Ascending aorta (tissue), 2 donors: ENCODE measurements around the gene AGAP1. TPM values are rescaled to one million over a fixed set of nuclear protein-coding genes. Genes with fewer than 3 reads are reported as not detected.

Experiments
- DNase-seq, 2 donors: peaks; one replicate each; pipeline ENCODE4 v3.0.0-alpha.2; 2019; ENCODE audit warnings: low spot score in 2 of 2
- H3K27ac ChIP-seq, 2 donors: fragments of 200-600 bp; sonication (generic); one replicate each; pipeline ENCODE4 v1.5.1; 2016 to 2017; ENCODE audit warnings: mild to moderate bottlenecking in 1 of 2
- H3K27me3 ChIP-seq: fragments of 200-600 bp; sonication (generic); one replicate; pipeline ENCODE4 v1.5.1; 2017
- H3K36me3 ChIP-seq, 2 donors: fragments of 200-600 bp; sonication (generic); one replicate each; pipeline ENCODE4 v1.5.1; 2016
- H3K4me1 ChIP-seq, 2 donors: fragments of 200-600 bp; sonication (generic); one replicate each; pipeline ENCODE4 v1.5.1; 2016 to 2017; ENCODE audit warnings: mild to moderate bottlenecking in 1 of 2
- H3K4me3 ChIP-seq, 2 donors: fragments of 200-600 bp; sonication (generic); one replicate each; pipeline ENCODE4 v1.5.1; 2016 to 2017; ENCODE audit warnings: mild to moderate bottlenecking in 1 of 2
- H3K9me3 ChIP-seq, 2 donors: fragments of 200-600 bp; sonication (generic); one replicate each; pipeline ENCODE4 v1.5.1; 2016
- intact Hi-C: fragments of 100-400 bp; cut with DNase I; formaldehyde crosslinking; loops from one replicate; pipeline ENCODE4 v1.15.1; 2023
- total RNA-seq: library from RNA; depleted of rRNA; stranded (reverse); fragments of >200 nt; gene quantifications from one replicate; pipeline ENCODE4 v1.1.0, GENCODE V29; 2016
- TF ChIP-seq, protein P1 (sequence below), 3 experiments: fragments of 200-600 bp in 2 of 3; fragments of 450-650 bp in 1 of 3; sonication (generic) in 2 of 3; IDR thresholded peaks; one replicate each; pipeline ENCODE4 v1.5.1; 2016 to 2019; ENCODE audit warnings: antibody characterized with exemption in 3 of 3, mild to moderate bottlenecking in 1 of 3, moderate library complexity in 1 of 3

Gene AGAP1
- total RNA-seq, 1 donor from 2014 or later: 19.7 TPM

- Histone ChIP-seq H3K27ac (peak overlapping the region; percentile 55 to 72), H3K4me1 (peaks cover 4 to 23% of the 10 kb centered on the region in 2 donors)
These were observed 146.0 kb downstream of the AGAP1 start for GRCh38 chr2:235639885-235640284.

GRCh38 chr2:235640377-235640776, 146.5 kb downstream of the AGAP1 start:
- peaks cover 4 to 23% of the 10 kb centered on the region in 2 donors for H3K4me1 ChIP-seq
- H3K27me3 ChIP-seq: no peaks in the 10 kb centered on the region
- TF ChIP-seq, protein P1, sequence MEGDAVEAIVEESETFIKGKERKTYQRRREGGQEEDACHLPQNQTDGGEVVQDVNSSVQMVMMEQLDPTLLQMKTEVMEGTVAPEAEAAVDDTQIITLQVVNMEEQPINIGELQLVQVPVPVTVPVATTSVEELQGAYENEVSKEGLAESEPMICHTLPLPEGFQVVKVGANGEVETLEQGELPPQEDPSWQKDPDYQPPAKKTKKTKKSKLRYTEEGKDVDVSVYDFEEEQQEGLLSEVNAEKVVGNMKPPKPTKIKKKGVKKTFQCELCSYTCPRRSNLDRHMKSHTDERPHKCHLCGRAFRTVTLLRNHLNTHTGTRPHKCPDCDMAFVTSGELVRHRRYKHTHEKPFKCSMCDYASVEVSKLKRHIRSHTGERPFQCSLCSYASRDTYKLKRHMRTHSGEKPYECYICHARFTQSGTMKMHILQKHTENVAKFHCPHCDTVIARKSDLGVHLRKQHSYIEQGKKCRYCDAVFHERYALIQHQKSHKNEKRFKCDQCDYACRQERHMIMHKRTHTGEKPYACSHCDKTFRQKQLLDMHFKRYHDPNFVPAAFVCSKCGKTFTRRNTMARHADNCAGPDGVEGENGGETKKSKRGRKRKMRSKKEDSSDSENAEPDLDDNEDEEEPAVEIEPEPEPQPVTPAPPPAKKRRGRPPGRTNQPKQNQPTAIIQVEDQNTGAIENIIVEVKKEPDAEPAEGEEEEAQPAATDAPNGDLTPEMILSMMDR (IDR thresholded peaks at IDR 0.05): no peak
- H3K27ac ChIP-seq: peak overlapping the region; percentile 55 to 72
- H3K36me3 ChIP-seq: no peaks in the 10 kb centered on the region
- DNase-seq: no peak
- intact Hi-C loops: no loop called here
- H3K9me3 ChIP-seq: no peaks in the 10 kb centered on the region
- H3K4me3 ChIP-seq: no peak overlapping the region

More at GRCh38 chr2:235639885-235640284, 146.0 kb downstream of the AGAP1 start:
- Histone ChIP-seq H3K27me3 (no peaks in the 10 kb centered on the region), H3K36me3 (no peaks in the 10 kb centered on the region), H3K9me3 (no peaks in the 10 kb centered on the region), H3K4me3 (peak overlapping the region in 1 of 2 donors; percentile 21)
- intact Hi-C loops: no loop called here
- DNase-seq: no peak
- TF ChIP-seq, protein P1 (IDR thresholded peaks at IDR 0.05): no peak

- Histone ChIP-seq H3K27ac (peak overlapping the region; percentile 22 to 72), H3K36me3 (no peaks in the 10 kb centered on the region), H3K4me1 (peaks cover 4 to 23% of the 10 kb centered on the region in 2 donors), H3K4me3 (peak overlapping the region in 1 of 2 donors; percentile 38), H3K9me3 (no peaks in the 10 kb centered on the region), H3K27me3 (no peaks in the 10 kb centered on the region)
- intact Hi-C loops: no loop called here
- no peak for DNase-seq
- TF ChIP-seq, protein P1 (IDR thresholded peaks at IDR 0.05): no peak
These were observed 147.3 kb downstream of the AGAP1 start for GRCh38 chr2:235640926-235641723.

GRCh38 chr2:235641956-235642355, 148.1 kb downstream of the AGAP1 start:
- Histone ChIP-seq H3K27me3 (no peaks in the 10 kb centered on the region), H3K36me3 (no peaks in the 10 kb centered on the region), H3K4me3 (no peak overlapping the region), H3K4me1 (peaks cover 4 to 23% of the 10 kb centered on the region in 2 donors), H3K27ac (no peak overlapping the region), H3K9me3 (no peaks in the 10 kb centered on the region)
- DNase-seq: no peak
- TF ChIP-seq, protein P1 (IDR thresholded peaks at IDR 0.05): no peak
- intact Hi-C loops: no loop called here

DNA sequence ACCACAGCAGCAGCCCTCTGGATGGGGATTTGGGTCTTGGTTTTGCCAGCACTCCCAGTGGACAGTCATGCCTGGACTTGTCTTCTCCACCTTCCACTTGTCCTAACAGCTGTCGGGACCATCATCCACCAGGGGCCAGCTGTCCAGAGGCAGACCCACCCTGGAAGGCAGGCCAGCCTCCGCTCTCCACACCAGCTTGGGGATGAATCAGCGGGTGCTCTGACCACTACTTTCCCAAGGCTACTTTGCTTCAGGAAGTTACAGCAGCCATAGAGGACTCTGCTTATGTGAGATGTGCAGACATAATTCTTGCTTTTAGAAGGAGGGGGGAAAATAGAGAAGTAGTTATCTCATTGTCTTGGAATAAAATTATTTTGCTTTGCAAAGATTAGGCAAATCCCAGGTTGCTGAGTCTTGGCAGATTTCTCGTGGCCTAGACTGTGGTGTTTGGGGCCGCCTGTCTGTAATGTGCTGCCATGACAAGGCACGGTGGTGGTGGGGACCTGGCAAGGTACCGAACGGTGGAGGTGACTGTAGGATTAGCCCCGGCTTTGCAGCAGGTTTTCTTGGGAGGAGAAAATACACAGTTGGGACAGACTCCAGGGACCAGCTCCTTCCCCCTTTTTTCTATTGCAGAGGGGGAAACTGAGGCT, 148.7 kb downstream of the AGAP1 start:
- no peaks in the 10 kb centered on the region for H3K36me3 ChIP-seq
- H3K27me3 ChIP-seq: no peaks in the 10 kb centered on the region
- no peak overlapping the region for H3K27ac ChIP-seq
- TF ChIP-seq, protein P1 (IDR thresholded peaks at IDR 0.05): peak in 1 of 3 experiments; percentile 13
- no peaks in the 10 kb centered on the region for H3K9me3 ChIP-seq
- intact Hi-C loops: no loop called here
- H3K4me3 ChIP-seq: no peak overlapping the region
- no peak for DNase-seq
- H3K4me1 ChIP-seq: peaks cover 4 to 23% of the 10 kb centered on the region in 2 donors
